HCT116 (cell line): Measurements from ENCODE around the gene SLC12A4. TPM values are rescaled to one million over a fixed set of nuclear protein-coding genes. Genes with fewer than 3 reads are reported as not detected.

ENCODE experiments used
- ATAC-seq: fragments of 200-7000 bp; cut with Tn5 transposase; 2 replicates; pipeline ENCODE4 v1.9.1; 2020; ENCODE audit warnings: mild to moderate bottlenecking, moderate library complexity
- BruUV-seq: library from RNA; stranded (reverse); fragments of 400-500 nt; replicated peaks from 2 replicates; lab custom pipeline; 2021; lab: Mats Ljungman, UMichigan
- CTCF ChIA-PET: fragments of 300-600 bp; sonication (Branson Sonifier 250); formaldehyde crosslinking; loops from one replicate; lab custom pipeline; 2021; ENCODE audit warnings: antibody characterized with exemption; lab: Charles Lee
- POLR2A ChIA-PET: fragments of 300-600, 350-600 bp; sonication (Branson Sonifier 250); formaldehyde crosslinking; loops from one replicate; lab custom pipeline; 2021; ENCODE audit warnings: antibody characterized with exemption; lab: Charles Lee
- RAD21 ChIA-PET, 2 experiments: fragments of 300-600 bp; sonication (Branson Sonifier 250); formaldehyde crosslinking; loops; one replicate each; lab custom pipeline; 2023; ENCODE audit warnings: low total read pairs in 2 of 2; ENCODE audit not compliant: uncharacterized antibody in 2 of 2, unreplicated experiment in 2 of 2, low non-redundant PET in 1 of 2; lab: Charles Lee
- DNase-seq: peaks from one replicate; pipeline ENCODE4 v3.0.0-alpha.2; 2010; ENCODE audit warnings: low read depth, low spot score
- H2AFZ ChIP-seq: fragments of 200-600 bp; shearing (Covaris generic), sonication (generic); 2 replicates; pipeline ENCODE4 v1.6.1; 2017; ENCODE audit warnings: low read depth, mixed run types, mixed read lengths, antibody characterized with exemption, low read length; ENCODE audit not compliant: poor library complexity, severe bottlenecking
- H3K27ac ChIP-seq: 2 replicates; pipeline ENCODE4 v1.5.1; 2012; ENCODE audit warnings: low read depth, low read length
- H3K27me3 ChIP-seq: fragments of 200-600 bp; sonication (generic); 2 replicates; pipeline ENCODE4 v1.6.1; 2016; ENCODE audit warnings: mixed run types, low read length, mixed read lengths; ENCODE audit not compliant: insufficient read depth
- H3K36me3 ChIP-seq, 2 experiments: fragments of 200-500 bp in 1 of 2; fragments of 200-600 bp in 1 of 2; sonication (Bioruptor generic) in 1 of 2; sonication (generic) in 1 of 2; 2 replicates each; pipeline versions ENCODE4 v1.5.1 to v1.6.1; 2014 to 2016; ENCODE audit warnings: low read length in 2 of 2, inconsistent platforms in 1 of 2, mixed read lengths in 1 of 2, mixed run types in 1 of 2; ENCODE audit not compliant: insufficient read depth in 2 of 2, control insufficient read depth in 1 of 2
- H3K4me1 ChIP-seq, 2 experiments: fragments of 200-600 bp in 1 of 2; sonication (generic) in 1 of 2; 2 replicates each; pipeline versions ENCODE4 v1.5.1 to v1.6.1; 2012 to 2017; ENCODE audit warnings: low read length in 2 of 2, inconsistent platforms in 1 of 2, mild to moderate bottlenecking in 1 of 2, mixed read lengths in 1 of 2, mixed run types in 1 of 2, moderate library complexity in 1 of 2; ENCODE audit not compliant: insufficient read depth in 2 of 2, control insufficient read depth in 1 of 2
- H3K4me2 ChIP-seq: fragments of 200-600 bp; sonication (generic); 2 replicates; pipeline ENCODE4 v1.6.1; 2017; ENCODE audit warnings: mixed run types, low read length, mixed read lengths
- H3K4me3 ChIP-seq, 2 experiments: fragments of 200-600 bp in 1 of 2; sonication (generic) in 1 of 2; replicated peaks in 1 of 2; 2 replicates each; pipeline ENCODE4 v1.5.1; 2011 to 2016; ENCODE audit warnings: low read length in 2 of 2, control low read depth in 1 of 2, low read depth in 1 of 2, mild to moderate bottlenecking in 1 of 2, mixed read lengths in 1 of 2, mixed run types in 1 of 2
- H3K79me2 ChIP-seq: fragments of 200-600 bp; sonication (generic); 2 replicates; pipeline ENCODE4 v1.6.1; 2017; ENCODE audit warnings: mild to moderate bottlenecking, mixed run types, low read length, moderate library complexity, mixed read lengths; ENCODE audit not compliant: insufficient read depth
- H3K9ac ChIP-seq: fragments of 200-600 bp; sonication (generic); 2 replicates; pipeline ENCODE4 v1.6.1; 2016; ENCODE audit warnings: low read length, mixed read lengths
- H3K9me2 ChIP-seq: fragments of 200-600 bp; sonication (generic), shearing (Covaris generic); 2 replicates; pipeline ENCODE4 v1.6.1; 2017; ENCODE audit warnings: mixed run types, mild to moderate bottlenecking, moderate library complexity; ENCODE audit not compliant: insufficient read depth
- H3K9me3 ChIP-seq, 2 experiments: fragments of 200-500 bp in 1 of 2; fragments of 200-600 bp in 1 of 2; sonication (Bioruptor generic) in 1 of 2; sonication (generic) in 1 of 2; 2 replicates each; pipeline ENCODE4 v1.6.1; 2014 to 2017; ENCODE audit warnings: low read length in 2 of 2, mixed read lengths in 2 of 2, inconsistent platforms in 1 of 2, low read depth in 1 of 2, mild to moderate bottlenecking in 1 of 2, mixed run types in 1 of 2, moderate library complexity in 1 of 2; ENCODE audit not compliant: control insufficient read depth in 1 of 2, insufficient read depth in 1 of 2
- H4K20me1 ChIP-seq: fragments of 200-600 bp; sonication (generic), shearing (Covaris generic); 2 replicates; pipeline ENCODE4 v1.6.1; 2017; ENCODE audit warnings: mixed run types, mild to moderate bottlenecking, moderate library complexity; ENCODE audit not compliant: insufficient read depth
- CTCF ChIP-seq, 3 experiments: fragments of 200-600 bp in 1 of 3; sonication (generic) in 1 of 3; IDR thresholded peaks in 2 of 3; conservative IDR thresholded peaks in 1 of 3; 2 replicates each; pipeline ENCODE4 v1.5.1; 2012 to 2017; ENCODE audit warnings: low read depth in 2 of 3, low read length in 2 of 3, antibody characterized with exemption in 1 of 3, borderline replicate concordance in 1 of 3, control low read depth in 1 of 3, mild to moderate bottlenecking in 1 of 3, mixed read lengths in 1 of 3, mixed run types in 1 of 3, moderate library complexity in 1 of 3; ENCODE audit not compliant: insufficient read depth in 1 of 3
- EGR1 ChIP-seq: IDR thresholded peaks from 2 replicates; pipeline ENCODE4 v1.6.1; 2012; ENCODE audit warnings: low read depth
- EZH2phosphoT487 ChIP-seq: fragments of 200-600 bp; IDR thresholded peaks from 2 replicates; pipeline ENCODE4 v1.6.1; 2018; ENCODE audit warnings: antibody characterized with exemption, borderline replicate concordance
- FOSL1 ChIP-seq: IDR thresholded peaks from 2 replicates; pipeline ENCODE4 v1.6.1; 2012; ENCODE audit warnings: low read depth
- JUND ChIP-seq: IDR thresholded peaks from 2 replicates; pipeline ENCODE4 v1.6.1; 2012
- MAX ChIP-seq: IDR thresholded peaks from 2 replicates; pipeline ENCODE4 v1.6.1; 2012
- POLR2AphosphoS5 ChIP-seq: IDR thresholded peaks from 2 replicates; pipeline ENCODE4 v1.6.1; 2011; ENCODE audit warnings: mild to moderate bottlenecking, low read depth, low read length, moderate library complexity
- RAD21 ChIP-seq: IDR thresholded peaks from 2 replicates; pipeline ENCODE4 v1.6.1; 2012; ENCODE audit warnings: low read depth, mild to moderate bottlenecking
- SIN3A ChIP-seq: IDR thresholded peaks from 2 replicates; pipeline ENCODE4 v1.6.1; 2012; ENCODE audit warnings: low read depth
- SRF ChIP-seq: IDR thresholded peaks from 2 replicates; pipeline ENCODE4 v1.6.1; 2012; ENCODE audit warnings: low read depth
- YY1 ChIP-seq: IDR thresholded peaks from 2 replicates; pipeline ENCODE4 v1.6.1; 2011; ENCODE audit warnings: low read length, low read depth, moderate library complexity, mild to moderate bottlenecking; ENCODE audit not compliant: insufficient replicate concordance; ENCODE audit errors: extremely low read depth
- ZFX ChIP-seq: fragments of 450-650 bp; IDR thresholded peaks from 2 replicates; pipeline ENCODE4 v1.6.1; 2017
- intact Hi-C: fragments of 100-400 bp; cut with micrococcal nuclease; formaldehyde crosslinking; loops from 2 replicates; pipeline ENCODE4 v1.10.0; 2022
- total RNA-seq: library from RNA; stranded (reverse); gene quantifications from one replicate; pipeline ENCODE4 v1.2.1, GENCODE V29; 2021; ENCODE audit not compliant: unreplicated experiment

The SLC12A4 gene
- total RNA-seq, 1 experiment from 2014 or later, result 46.0 TPM

- DNase-seq, result no peak
- CTCF ChIA-PET, result interaction anchor here (0.8 to 0.9 kb wide), 2 partner anchors 103 to 426 kb away, joined by 3 to 4 read pairs; no protein-coding TSS in a partner anchor
- H2AFZ ChIP-seq, result no peak overlapping the region
- TF ChIP-seq SIN3A (no peak), MAX (no peak), RAD21 (peak; percentile 35; the same call in 1 of the 2 replicates)
- no peaks in the 10 kb centered on the region for H3K9me3 ChIP-seq
- no peaks in the 10 kb centered on the region for H3K9me2 ChIP-seq
- no peaks in the 10 kb centered on the region for H3K36me3 ChIP-seq
- H3K27ac ChIP-seq, result no peak overlapping the region
- H4K20me1 ChIP-seq, result no peaks in the 10 kb centered on the region
- POLR2A ChIA-PET, result no interaction called here
- RAD21 ChIA-PET, result no interaction called here
- peaks cover 12 to 16% of the 10 kb centered on the region in 2 experiments for H3K4me1 ChIP-seq
- no peak overlapping the region for H3K9ac ChIP-seq
- no peak overlapping the region for H3K4me3 ChIP-seq
- no peaks in the 10 kb centered on the region for H3K79me2 ChIP-seq
- ATAC-seq, result 0 out of 2 replicates have a peak, but pooled peaks have one; percentile 31
- H3K27me3 ChIP-seq, result no peaks in the 10 kb centered on the region
- intact Hi-C loops, result no loop called here
- no peak overlapping the region for H3K4me2 ChIP-seq
- BruUV-seq, result no TSS peak
These were observed 48.7 kb downstream of the SLC12A4 start for GRCh38 chr16:67919622-67920221.

- BruUV-seq, result no TSS peak
- POLR2A ChIA-PET, result no interaction called here
- Histone ChIP-seq H3K79me2 (no peaks in the 10 kb centered on the region), H4K20me1 (no peaks in the 10 kb centered on the region), H3K27me3 (no peaks in the 10 kb centered on the region), H3K9ac (peak overlapping the region; percentile 36), H3K9me2 (no peaks in the 10 kb centered on the region), H3K36me3 (no peaks in the 10 kb centered on the region), H3K4me2 (peak overlapping the region; percentile 64), H2AFZ (no peak overlapping the region), H3K4me3 (no peak overlapping the region), H3K27ac (peak overlapping the region; percentile 17), H3K9me3 (no peaks in the 10 kb centered on the region), H3K4me1 (peaks cover 12 to 16% of the 10 kb centered on the region in 2 experiments)
- ATAC-seq, result peak; percentile 92
- intact Hi-C loops, result no loop called here
- peak; percentile 45 for DNase-seq
- CTCF ChIA-PET, result interaction anchor here (0.6 to 1.0 kb wide), 3 partner anchors 35 to 123 kb away, joined by 3 read pairs; no protein-coding TSS in a partner anchor
- RAD21 ChIA-PET, result interaction anchor here in 1 of 2 experiments (0.5 kb wide), 1 partner anchor 141 kb away, joined by 4 read pairs; no protein-coding TSS in a partner anchor
- TF ChIP-seq SRF, result no peak
- no peak for TF ChIP-seq EGR1
- 0 out of 2 replicates have a peak, but pooled peaks have one; percentile 23 for TF ChIP-seq MAX
- TF ChIP-seq CTCF (IDR thresholded peaks at IDR 0.05 in 2 of 3, conservative IDR thresholded peaks at IDR 0.05 in 1 of 3; ENCODE audit: borderline replicate concordance in 1 of 3, insufficient read depth in 1 of 3, low read depth in 2 of 3, low read length in 2 of 3), result no peak
- TF ChIP-seq RAD21, result no peak
- TF ChIP-seq POLR2AphosphoS5, result no peak
- TF ChIP-seq FOSL1, result peak; percentile 70
- TF ChIP-seq ZFX, result no peak
- TF ChIP-seq YY1, result no peak
- TF ChIP-seq EZH2phosphoT487, result no peak
- peak; percentile 77 for TF ChIP-seq JUND
These were observed 50.6 kb downstream of the SLC12A4 start for GRCh38 chr16:67917852-67918236.
